Endodermal cell (in vitro differentiated cells): ENCODE measurements around the gene CDKN2A. TPM values are rescaled to one million over a fixed set of nuclear protein-coding genes. Genes with fewer than 3 reads are reported as not detected.
A peak's percentile ranks its signal among the peaks of the same experiment; 100 is the strongest.

Experiments used
- DNase-seq: peaks from one replicate; pipeline ENCODE4 v3.0.0-alpha.2; 2017
- H3K27ac ChIP-seq: 2 replicates; pipeline ENCODE4 v1.5.1; 2013; ENCODE audit warnings: mild to moderate bottlenecking, low read depth, low read length, moderate library complexity
- H3K27me3 ChIP-seq: 2 replicates; pipeline ENCODE4 v1.6.1; 2013; ENCODE audit warnings: mild to moderate bottlenecking, low read length, moderate library complexity; ENCODE audit not compliant: insufficient read depth, control insufficient read depth, poor library complexity, severe bottlenecking
- H3K36me3 ChIP-seq: 2 replicates; pipeline ENCODE4 v1.7.0; 2013; ENCODE audit warnings: mild to moderate bottlenecking, low read length, moderate library complexity; ENCODE audit not compliant: control insufficient read depth, insufficient read depth
- H3K4me1 ChIP-seq: one replicate; pipeline ENCODE4 v1.7.0; 2013; ENCODE audit warnings: low read length; ENCODE audit not compliant: control insufficient read depth, insufficient read depth
- H3K4me3 ChIP-seq: 2 replicates; pipeline ENCODE4 v1.5.1; 2013; ENCODE audit warnings: mild to moderate bottlenecking, low read length, moderate library complexity
- H3K9ac ChIP-seq: 2 replicates; pipeline ENCODE4 v1.6.1; 2013; ENCODE audit warnings: mild to moderate bottlenecking, low read length, moderate library complexity; ENCODE audit not compliant: poor library complexity, severe bottlenecking; ENCODE audit errors: extremely low read depth
- H3K9me3 ChIP-seq: 2 replicates; pipeline ENCODE4 v1.6.1; 2013; ENCODE audit warnings: mild to moderate bottlenecking, low read length, moderate library complexity; ENCODE audit not compliant: control insufficient read depth
- H3K27ac Mint-ChIP-seq: 2 replicates; pipeline ENCODE4 v1.8.0; 2020; ENCODE audit warnings: mixed read lengths
- H3K27me3 Mint-ChIP-seq: 2 replicates; pipeline ENCODE4 v1.8.0; 2021; ENCODE audit warnings: mild to moderate bottlenecking, mixed read lengths; ENCODE audit not compliant: insufficient read depth
- H3K36me3 Mint-ChIP-seq: 2 replicates; pipeline ENCODE4 v1.8.0; 2020; ENCODE audit warnings: low read depth, mixed read lengths
- H3K4me1 Mint-ChIP-seq: 2 replicates; pipeline ENCODE4 v1.8.0; 2020; ENCODE audit warnings: mixed read lengths
- H3K4me3 Mint-ChIP-seq: 2 replicates; pipeline ENCODE4 v1.8.0; 2020; ENCODE audit warnings: mild to moderate bottlenecking, moderate library complexity, mixed read lengths
- H3K9me3 Mint-ChIP-seq: 2 replicates; pipeline ENCODE4 v1.8.0; 2020; ENCODE audit warnings: mild to moderate bottlenecking, mixed read lengths
- WGBS, 2 experiments: methylation state at CpG; one replicate each; pipeline versions ENCODE4 v1.1.5 to v1.1.7; 2013; ENCODE audit warnings: missing lambda C conversion rate in 2 of 2, mixed read lengths in 1 of 2; ENCODE audit not compliant: insufficient coverage in 1 of 2, insufficient read length in 1 of 2; 5-methylcytosine and 5-hydroxymethylcytosine counted together
- total RNA-seq, 2 donors: library from RNA; stranded (reverse); fragmentation: NEBNext Ultra II Directional in 1 of 2; extraction: Animal tissue kit (Norgen Biotek cat#: 25700) in 1 of 2; gene quantifications; 2 replicates in 1 of 2; 3 replicates in 1 of 2; pipeline ENCODE4 v1.2.1, GENCODE V29; 2021
- TF ChIP-seq, protein P1 (sequence below): fragments of 200-600 bp; sonication (generic); conservative IDR thresholded peaks from 2 replicates; pipeline ENCODE4 v1.5.0; 2021; ENCODE audit warnings: antibody characterized with exemption, mild to moderate bottlenecking

CDKN2A gene
- total RNA-seq, 2 donors from 2014 or later, result 1.9 to 6.7 TPM

DNA sequence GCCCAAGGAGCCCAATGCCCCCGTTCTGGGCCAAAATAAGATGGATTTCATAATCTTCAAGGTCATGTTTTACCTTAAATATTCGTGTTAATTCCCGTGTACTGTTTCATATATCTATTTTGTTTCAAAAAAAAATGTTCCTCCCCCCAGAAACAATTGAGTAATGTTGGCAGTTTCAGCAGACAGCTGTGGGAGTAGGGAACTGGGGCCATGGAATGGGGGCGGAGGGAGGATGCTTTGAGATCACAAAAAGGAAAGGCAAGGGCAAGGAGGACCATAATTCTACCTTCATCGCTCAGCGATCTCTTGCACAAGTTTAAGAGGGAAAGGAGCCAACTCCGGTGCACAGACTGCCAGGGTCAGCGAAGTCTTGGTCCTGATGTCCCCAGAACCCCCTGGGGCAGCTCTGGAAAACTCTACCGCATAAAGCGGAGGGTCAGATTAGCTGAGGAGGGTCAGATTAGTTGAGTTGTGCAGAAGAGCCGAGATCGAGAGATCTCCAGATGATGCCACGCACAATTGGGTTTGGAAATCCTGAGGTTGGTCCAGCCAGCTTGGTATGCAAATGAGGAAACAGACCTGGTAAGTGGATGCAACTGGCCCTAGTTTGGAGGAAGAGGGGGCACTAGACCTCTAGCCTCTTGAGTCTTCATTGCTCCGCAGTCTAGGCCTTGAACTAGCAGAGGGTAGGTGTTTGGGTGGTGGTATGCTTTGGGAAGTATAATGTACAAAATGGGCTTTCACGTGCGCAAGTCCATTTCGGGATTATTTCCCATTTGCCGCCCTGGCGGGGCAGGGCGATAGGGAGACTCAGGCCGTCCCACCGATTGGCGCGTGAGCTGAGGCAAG is 24.0 kb downstream of the CDKN2A start:
- TF ChIP-seq, protein P1, sequence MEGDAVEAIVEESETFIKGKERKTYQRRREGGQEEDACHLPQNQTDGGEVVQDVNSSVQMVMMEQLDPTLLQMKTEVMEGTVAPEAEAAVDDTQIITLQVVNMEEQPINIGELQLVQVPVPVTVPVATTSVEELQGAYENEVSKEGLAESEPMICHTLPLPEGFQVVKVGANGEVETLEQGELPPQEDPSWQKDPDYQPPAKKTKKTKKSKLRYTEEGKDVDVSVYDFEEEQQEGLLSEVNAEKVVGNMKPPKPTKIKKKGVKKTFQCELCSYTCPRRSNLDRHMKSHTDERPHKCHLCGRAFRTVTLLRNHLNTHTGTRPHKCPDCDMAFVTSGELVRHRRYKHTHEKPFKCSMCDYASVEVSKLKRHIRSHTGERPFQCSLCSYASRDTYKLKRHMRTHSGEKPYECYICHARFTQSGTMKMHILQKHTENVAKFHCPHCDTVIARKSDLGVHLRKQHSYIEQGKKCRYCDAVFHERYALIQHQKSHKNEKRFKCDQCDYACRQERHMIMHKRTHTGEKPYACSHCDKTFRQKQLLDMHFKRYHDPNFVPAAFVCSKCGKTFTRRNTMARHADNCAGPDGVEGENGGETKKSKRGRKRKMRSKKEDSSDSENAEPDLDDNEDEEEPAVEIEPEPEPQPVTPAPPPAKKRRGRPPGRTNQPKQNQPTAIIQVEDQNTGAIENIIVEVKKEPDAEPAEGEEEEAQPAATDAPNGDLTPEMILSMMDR, result no peak

DNA sequence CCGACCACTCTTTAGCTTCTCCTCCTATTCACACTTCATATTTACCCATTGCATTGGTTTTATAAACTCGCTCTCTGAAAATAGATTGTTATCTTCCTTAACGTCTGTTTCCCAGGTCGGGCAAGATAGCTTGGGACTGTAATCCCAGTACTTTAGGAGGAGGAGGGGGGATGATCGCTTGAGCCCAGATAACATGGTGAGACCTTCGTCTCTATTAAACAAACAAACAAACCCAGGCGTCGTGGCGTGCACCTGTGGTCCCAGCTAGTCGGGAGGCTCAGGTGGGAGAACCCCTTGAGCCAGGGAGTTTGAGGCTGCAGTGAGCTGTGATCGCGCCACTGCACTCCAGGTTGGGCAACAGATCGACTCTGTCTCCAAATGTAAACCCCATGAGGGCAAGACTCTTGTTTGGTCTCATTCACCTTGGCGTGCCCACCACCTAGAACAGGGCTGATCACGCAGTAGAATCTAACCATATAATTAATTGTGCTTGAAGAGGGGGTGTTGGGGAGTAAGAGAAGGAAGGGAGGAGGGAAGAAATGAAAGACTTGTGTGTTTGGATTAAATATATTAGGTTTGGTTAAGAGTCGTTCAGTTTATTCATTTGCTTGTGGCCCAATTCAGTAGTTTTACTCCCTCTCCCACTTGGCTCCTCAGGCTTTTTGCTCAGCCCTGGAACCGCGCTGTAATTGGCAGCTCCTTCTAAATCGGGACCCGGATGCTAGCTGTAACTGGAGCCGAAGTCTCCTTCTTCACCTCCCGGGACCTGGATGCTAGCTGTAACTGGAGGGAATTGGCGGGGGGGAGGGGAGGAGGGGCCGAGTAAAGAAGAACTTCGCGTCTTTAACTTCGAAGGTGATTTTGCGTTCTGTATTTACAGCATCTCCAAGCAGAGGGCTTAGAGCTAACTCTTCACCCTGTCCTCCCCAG is 24.9 kb downstream of the CDKN2A start:
- Mint-ChIP-seq H3K27ac (no peak overlapping the region), H3K4me3 (no peak overlapping the region), H3K9me3 (peaks cover 3% of the 10 kb centered on the region), H3K36me3 (no peaks in the 10 kb centered on the region), H3K4me1 (peaks cover 27% of the 10 kb centered on the region), H3K27me3 (peaks cover 99% of the 10 kb centered on the region)
- H3K27me3 ChIP-seq, result peaks cover 100% of the 10 kb centered on the region
- no peak overlapping the region for H3K4me3 ChIP-seq
- TF ChIP-seq, protein P1, result no peak
- no peaks in the 10 kb centered on the region for H3K36me3 ChIP-seq
- H3K4me1 ChIP-seq, result no peaks in the 10 kb centered on the region
- WGBS, 2 experiments, result 8 to 13% methylated on average over 10 to 28 of the region's 28 CpGs
- no peak overlapping the region for H3K9ac ChIP-seq
- H3K9me3 ChIP-seq, result peaks cover 12% of the 10 kb centered on the region
- DNase-seq, result peak; percentile 83
- no peak overlapping the region for H3K27ac ChIP-seq

More for the DNA sequence above, 24.0 kb downstream of the CDKN2A start:
- H3K9me3 Mint-ChIP-seq, result peaks cover 3% of the 10 kb centered on the region
- peaks cover 99% of the 10 kb centered on the region for H3K27me3 Mint-ChIP-seq
- H3K4me3 Mint-ChIP-seq, result peak overlapping the region; percentile 28
- no peak overlapping the region for H3K4me3 ChIP-seq
- H3K27me3 ChIP-seq, result peaks cover 100% of the 10 kb centered on the region
- WGBS, 2 experiments, result 12 to 14% methylated on average over 17 to 22 of the region's 24 CpGs
- DNase-seq, result no peak
- no peaks in the 10 kb centered on the region for H3K36me3 Mint-ChIP-seq
- H3K4me1 Mint-ChIP-seq, result peaks cover 28% of the 10 kb centered on the region
- no peak overlapping the region for H3K27ac ChIP-seq
- no peaks in the 10 kb centered on the region for H3K36me3 ChIP-seq
- H3K4me1 ChIP-seq, result no peaks in the 10 kb centered on the region
- no peak overlapping the region for H3K27ac Mint-ChIP-seq
- no peak overlapping the region for H3K9ac ChIP-seq
- peaks cover 12% of the 10 kb centered on the region for H3K9me3 ChIP-seq

DNA sequence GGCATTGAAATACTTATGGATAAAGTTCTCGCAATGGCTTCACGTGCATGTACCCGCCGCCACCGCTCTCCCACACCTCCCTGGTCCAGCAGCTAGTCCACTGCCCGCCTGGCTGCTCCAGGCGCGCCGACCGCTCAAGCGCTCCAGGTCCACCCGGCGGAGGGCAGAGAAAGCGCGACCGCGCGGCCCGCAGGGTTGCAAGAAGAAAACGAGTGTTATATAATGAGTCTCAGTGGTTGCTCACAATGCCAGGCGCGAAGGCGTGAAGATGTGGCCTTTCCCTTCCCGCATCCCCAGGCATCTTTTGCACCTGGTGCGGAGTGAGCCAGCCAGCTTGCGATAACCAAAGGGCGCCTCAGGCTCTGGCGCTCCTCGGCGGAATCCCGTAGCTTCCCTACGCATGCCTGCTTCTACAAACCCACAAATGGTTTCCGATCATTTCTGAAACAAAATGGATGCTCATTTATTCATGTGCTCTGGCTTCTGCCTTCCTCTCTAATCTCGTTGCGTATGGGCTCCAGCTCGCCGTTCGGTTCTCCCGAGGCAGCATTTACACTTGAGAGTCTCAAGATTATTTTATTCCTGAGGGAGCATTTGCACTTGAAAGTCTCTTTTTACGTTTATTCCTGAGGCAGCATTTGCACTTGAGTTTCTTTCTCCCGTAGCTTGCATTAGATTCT is 25.7 kb downstream of the CDKN2A start:
- Mint-ChIP-seq H3K27me3 (peaks cover 99% of the 10 kb centered on the region), H3K27ac (no peak overlapping the region), H3K9me3 (peaks cover 7% of the 10 kb centered on the region), H3K36me3 (no peaks in the 10 kb centered on the region), H3K4me1 (peaks cover 26% of the 10 kb centered on the region), H3K4me3 (no peak overlapping the region)
- Histone ChIP-seq H3K4me1 (no peaks in the 10 kb centered on the region), H3K4me3 (no peak overlapping the region), H3K36me3 (no peaks in the 10 kb centered on the region), H3K27ac (no peak overlapping the region), H3K9me3 (peaks cover 14% of the 10 kb centered on the region), H3K9ac (no peak overlapping the region), H3K27me3 (peaks cover 100% of the 10 kb centered on the region)
- TF ChIP-seq, protein P1, result no peak
- peak; percentile 81 for DNase-seq
- WGBS, 2 experiments, result 2% methylated on average over 21 to 41 of the region's 41 CpGs
